GM12865 (cell line): ENCODE results near the gene GATA6.

Experiments
- DNase-seq: peaks from one replicate; pipeline ENCODE4 v3.0.0; 2010; ENCODE audit warnings: low read depth
- H3K4me3 ChIP-seq: 2 replicates; pipeline ENCODE4 v1.5.1; 2011; ENCODE audit warnings: mild to moderate bottlenecking, low read depth, low read length, control low read depth
- TF ChIP-seq, protein P1 (sequence below): IDR thresholded peaks from 2 replicates; pipeline ENCODE4 v1.5.1; 2011; ENCODE audit warnings: low read length, control low read depth, low read depth, inconsistent platforms; ENCODE audit not compliant: insufficient read depth; ENCODE audit errors: missing control alignments

Gene GATA6

DNA sequence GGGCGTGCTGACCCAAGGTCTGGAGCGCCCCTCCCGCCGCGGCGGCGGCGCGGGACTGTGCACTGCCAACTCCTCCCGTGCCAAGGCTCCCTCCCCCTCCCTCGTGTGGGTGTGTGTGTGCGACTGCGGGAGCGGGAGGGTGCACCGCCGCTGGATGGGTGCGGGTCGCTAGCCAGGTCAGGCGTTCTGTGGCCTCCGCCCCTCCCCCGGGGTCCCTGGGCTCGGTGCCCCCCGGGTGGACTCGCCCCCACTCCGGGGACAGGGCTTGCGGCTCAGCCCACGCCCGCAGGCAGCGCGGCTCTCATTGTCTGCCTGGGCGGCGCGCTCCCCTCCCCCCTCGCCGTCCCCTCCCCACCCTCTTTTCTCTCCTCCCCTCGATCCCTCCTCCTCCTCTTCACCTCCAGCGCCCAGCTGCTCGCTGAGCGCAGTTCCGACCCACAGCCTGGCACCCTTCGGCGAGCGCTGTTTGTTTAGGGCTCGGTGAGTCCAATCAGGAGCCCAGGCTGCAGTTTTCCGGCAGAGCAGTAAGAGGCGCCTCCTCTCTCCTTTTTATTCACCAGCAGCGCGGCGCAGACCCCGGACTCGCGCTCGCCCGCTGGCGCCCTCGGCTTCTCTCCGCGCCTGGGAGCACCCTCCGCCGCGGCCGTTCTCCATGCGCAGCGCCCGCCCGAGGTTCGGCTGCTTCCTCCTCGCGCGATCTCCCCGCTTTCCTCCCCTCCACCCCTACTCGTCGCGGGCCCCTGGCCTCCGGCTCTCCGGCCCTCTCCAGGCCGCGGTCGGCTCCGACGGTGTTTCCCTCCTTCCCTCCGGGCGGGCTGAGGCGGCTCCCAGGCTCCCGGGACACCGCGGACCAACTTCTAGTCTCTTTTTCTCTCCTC, at the start of gene GATA6:
GATA6 (plus strand) TSS at position 579 of the 878 bp plus-strand sequence. CDS start 1,556 bp downstream, outside the sequence.
- TF ChIP-seq, protein P1, sequence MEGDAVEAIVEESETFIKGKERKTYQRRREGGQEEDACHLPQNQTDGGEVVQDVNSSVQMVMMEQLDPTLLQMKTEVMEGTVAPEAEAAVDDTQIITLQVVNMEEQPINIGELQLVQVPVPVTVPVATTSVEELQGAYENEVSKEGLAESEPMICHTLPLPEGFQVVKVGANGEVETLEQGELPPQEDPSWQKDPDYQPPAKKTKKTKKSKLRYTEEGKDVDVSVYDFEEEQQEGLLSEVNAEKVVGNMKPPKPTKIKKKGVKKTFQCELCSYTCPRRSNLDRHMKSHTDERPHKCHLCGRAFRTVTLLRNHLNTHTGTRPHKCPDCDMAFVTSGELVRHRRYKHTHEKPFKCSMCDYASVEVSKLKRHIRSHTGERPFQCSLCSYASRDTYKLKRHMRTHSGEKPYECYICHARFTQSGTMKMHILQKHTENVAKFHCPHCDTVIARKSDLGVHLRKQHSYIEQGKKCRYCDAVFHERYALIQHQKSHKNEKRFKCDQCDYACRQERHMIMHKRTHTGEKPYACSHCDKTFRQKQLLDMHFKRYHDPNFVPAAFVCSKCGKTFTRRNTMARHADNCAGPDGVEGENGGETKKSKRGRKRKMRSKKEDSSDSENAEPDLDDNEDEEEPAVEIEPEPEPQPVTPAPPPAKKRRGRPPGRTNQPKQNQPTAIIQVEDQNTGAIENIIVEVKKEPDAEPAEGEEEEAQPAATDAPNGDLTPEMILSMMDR, result peak; percentile 7
- H3K4me3 ChIP-seq, result peak within 1 kb of the TSS; percentile 59
- peak; percentile 63 for DNase-seq

- no peak overlapping the region for H3K4me3 ChIP-seq
- no peak for DNase-seq
- TF ChIP-seq, protein P1, result no peak
These were observed 44.4 kb upstream of the GATA6 start for GRCh38 chr18:22124970-22125369.

GRCh38 chr18:22128954-22129353, 40.4 kb upstream of the GATA6 start:
- TF ChIP-seq, protein P1, result no peak
- H3K4me3 ChIP-seq, result no peak overlapping the region
- no peak for DNase-seq

DNA sequence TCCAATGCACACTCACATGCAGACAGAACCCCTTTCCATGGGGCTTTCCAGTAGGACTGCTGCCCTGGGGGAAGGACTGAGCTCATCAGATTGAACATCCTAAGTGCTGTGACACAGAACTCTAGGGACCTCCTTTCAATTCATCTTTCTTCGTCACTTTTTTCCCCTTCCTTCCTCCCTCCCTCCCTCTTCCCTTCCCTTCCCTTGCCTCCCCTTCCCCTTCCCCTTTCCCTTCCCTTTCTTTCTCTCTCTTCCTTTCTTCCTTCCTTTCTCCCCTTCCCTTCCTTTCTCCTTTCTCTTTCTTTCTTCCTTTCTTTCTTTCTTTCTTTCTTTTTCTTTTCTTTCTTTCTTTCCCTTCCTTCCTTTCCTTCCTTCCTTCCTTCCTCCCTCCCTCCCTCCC, 39.6 kb upstream of the GATA6 start:
- H3K4me3 ChIP-seq, result no peak overlapping the region
- TF ChIP-seq, protein P1, result no peak
- DNase-seq, result no peak

GRCh38 chr18:22132258-22132657, 37.1 kb upstream of the GATA6 start:
- DNase-seq, result peak; percentile 62
- H3K4me3 ChIP-seq, result no peak overlapping the region
- TF ChIP-seq, protein P1, result no peak

GRCh38 chr18:22132763-22133162, 36.6 kb upstream of the GATA6 start:
- DNase-seq, result peak; percentile 60
- no peak overlapping the region for H3K4me3 ChIP-seq
- TF ChIP-seq, protein P1, result no peak
